Endothelial cell of umbilical vein (primary cell): ENCODE results near the gene TOX2. TPM values are rescaled to one million over a fixed set of nuclear protein-coding genes. Genes with fewer than 3 reads are reported as not detected.

Experiments used
- BruUV-seq: library from RNA; stranded (reverse); fragments of 400-500 nt; replicated peaks from 2 replicates; lab custom pipeline; 2021; lab: Mats Ljungman, UMichigan
- CTCF ChIA-PET: fragments of 300-600, 350-600 bp; sonication (Branson Sonifier 250); formaldehyde crosslinking; loops from one replicate; lab custom pipeline; 2021; ENCODE audit warnings: antibody characterized with exemption, inconsistent platforms; lab: Charles Lee
- POLR2A ChIA-PET: fragments of 300-600, 350-600 bp; sonication (Branson Sonifier 250); formaldehyde crosslinking; loops from one replicate; lab custom pipeline; 2021; ENCODE audit warnings: antibody characterized with exemption, inconsistent platforms; lab: Charles Lee
- DNase-seq: peaks from one replicate; pipeline ENCODE4 v3.0.0-alpha.2; 2011; ENCODE audit warnings: low read depth, low spot score
- FAIRE-seq: peaks from 2 replicates; lab custom pipeline; 2011; peaks lifted over from hg19 to GRCh38; lab: Jason Lieb, UNC
- H2AFZ ChIP-seq: 2 replicates; pipeline ENCODE4 v1.6.0; 2012; ENCODE audit warnings: low read depth, low read length, control low read depth, inconsistent platforms
- H3K27ac ChIP-seq: 2 replicates; pipeline ENCODE4 v1.5.1; 2011; ENCODE audit warnings: low read depth, mild to moderate bottlenecking, control low read depth, low read length, moderate library complexity; ENCODE audit not compliant: insufficient read depth
- H3K27me3 ChIP-seq, 2 experiments: 2 replicates each; pipeline versions ENCODE4 v1.6.0 to v1.6.1; 2011; ENCODE audit warnings: low read length in 2 of 2, mixed read lengths in 1 of 2; ENCODE audit not compliant: control insufficient read depth in 2 of 2, insufficient read depth in 2 of 2
- H3K36me3 ChIP-seq, 2 experiments: 2 replicates in 1 of 2; 3 replicates in 1 of 2; pipeline ENCODE4 v1.5.1; 2011; ENCODE audit warnings: low read length in 2 of 2, mild to moderate bottlenecking in 1 of 2, moderate library complexity in 1 of 2; ENCODE audit not compliant: control insufficient read depth in 2 of 2, insufficient read depth in 2 of 2; ENCODE audit errors: extremely low read depth in 1 of 2
- H3K4me1 ChIP-seq: 3 replicates; pipeline ENCODE4 v1.5.1; 2011; ENCODE audit warnings: mild to moderate bottlenecking, low read length; ENCODE audit not compliant: control insufficient read depth, insufficient read depth; ENCODE audit errors: extremely low read depth
- H3K4me2 ChIP-seq: 2 replicates; pipeline ENCODE4 v1.6.1; 2011; ENCODE audit warnings: low read length, control low read depth, mixed read lengths; ENCODE audit not compliant: insufficient read depth
- H3K4me3 ChIP-seq, 3 experiments: fragments of 200-600 bp in 1 of 3; sonication (generic), shearing (Covaris generic) in 1 of 3; replicated peaks in 1 of 3; 2 replicates each; pipeline ENCODE4 v1.5.1; 2011 to 2016; ENCODE audit warnings: control low read depth in 3 of 3, low read length in 3 of 3, mild to moderate bottlenecking in 2 of 3, inconsistent platforms in 1 of 3, low read depth in 1 of 3, moderate library complexity in 1 of 3; ENCODE audit not compliant: insufficient read depth in 1 of 3
- H3K79me2 ChIP-seq: 2 replicates; pipeline ENCODE4 v1.6.0; 2012; ENCODE audit warnings: low read length, inconsistent platforms; ENCODE audit not compliant: control insufficient read depth, insufficient read depth
- H3K9ac ChIP-seq: replicated peaks from 2 replicates; pipeline ENCODE3; 2011; ENCODE audit warnings: low read length, control low read depth; ENCODE audit not compliant: insufficient read depth; ENCODE audit errors: extremely low read depth
- H3K9me1 ChIP-seq: replicated peaks from 3 replicates; pipeline ENCODE4 v1.6.0; 2011; ENCODE audit warnings: mild to moderate bottlenecking, low read length; ENCODE audit not compliant: control insufficient read depth, insufficient read depth; ENCODE audit errors: extremely low read depth
- H3K9me3 ChIP-seq: replicated peaks from 2 replicates; pipeline ENCODE4 v1.5.1; 2012; ENCODE audit warnings: low read length, inconsistent platforms; ENCODE audit not compliant: control insufficient read depth, insufficient read depth
- H4K20me1 ChIP-seq: replicated peaks from 2 replicates; pipeline ENCODE3; 2011; ENCODE audit warnings: mild to moderate bottlenecking, low read length; ENCODE audit not compliant: control insufficient read depth, insufficient read depth; ENCODE audit errors: extremely low read depth
- CTCF ChIP-seq, 2 donors: IDR thresholded peaks; 1 replicate in 1 of 2; 2 replicates in 1 of 2; pipeline ENCODE4 v1.5.1; 2011; ENCODE audit warnings: low read length in 2 of 2, mild to moderate bottlenecking in 2 of 2, moderate library complexity in 2 of 2, control low read depth in 1 of 2, inconsistent platforms in 1 of 2, low read depth in 1 of 2; ENCODE audit not compliant: insufficient read depth in 1 of 2; ENCODE audit errors: extremely low read depth in 1 of 2
- EZH2 ChIP-seq: IDR thresholded peaks from 2 replicates; pipeline ENCODE4 v1.6.1; 2012; ENCODE audit warnings: borderline replicate concordance, low read depth, mild to moderate bottlenecking, moderate library complexity, low read length, inconsistent platforms; ENCODE audit not compliant: severe bottlenecking
- FOS ChIP-seq: IDR thresholded peaks from 2 replicates; pipeline ENCODE4 v1.6.1; 2011; ENCODE audit warnings: mild to moderate bottlenecking, low read length, moderate library complexity, borderline replicate concordance; ENCODE audit not compliant: insufficient read depth
- GATA2 ChIP-seq: IDR thresholded peaks from 2 replicates; pipeline ENCODE4 v1.7.0; 2011; ENCODE audit warnings: low read depth, mild to moderate bottlenecking, moderate library complexity, mixed read lengths, low read length; ENCODE audit not compliant: insufficient read length, insufficient read depth
- JUN ChIP-seq: IDR thresholded peaks from 2 replicates; pipeline ENCODE4 v1.6.1; 2011; ENCODE audit warnings: borderline replicate concordance, low read depth; ENCODE audit not compliant: insufficient read length, insufficient read depth
- MAX ChIP-seq: IDR thresholded peaks from 2 replicates; pipeline ENCODE4 v1.6.1; 2011; ENCODE audit not compliant: insufficient read depth, insufficient read length
- MYC ChIP-seq: IDR thresholded peaks from one replicate; pipeline ENCODE4 v1.6.1; 2011; ENCODE audit warnings: mild to moderate bottlenecking, low read depth, low read length
- POLR2A ChIP-seq: IDR thresholded peaks from 2 replicates; pipeline ENCODE4 v1.6.1; 2012; ENCODE audit warnings: low read depth, mild to moderate bottlenecking, control low read depth, low read length
- POLR2AphosphoS5 ChIP-seq: IDR thresholded peaks from 2 replicates; pipeline ENCODE4 v1.6.1; 2012; ENCODE audit warnings: low read depth, mild to moderate bottlenecking, control low read depth, low read length, moderate library complexity; ENCODE audit not compliant: insufficient read depth
- dilution Hi-C: fragments of 300-500 bp; cut with MboI; formaldehyde crosslinking; loops from one replicate; pipeline ENCODE4 v1.15.0; 2019; ENCODE audit warnings: low sequenced_read_pairs; ENCODE audit not compliant: extremely low pct_ligation_motif_present
- intact Hi-C: fragments of 100-400 bp; cut with micrococcal nuclease; formaldehyde crosslinking; loops from one replicate; pipeline ENCODE4 v1.10.0; 2022
- polyA plus RNA-seq, 4 experiments: library from polyadenylated mRNA; depleted of rRNA in 3 of 4; stranded (reverse) in 3 of 4; unstranded in 1 of 4; fragments of >200 nt; gene quantifications; 2 replicates each; pipeline versions ENCODE4 v1.2.1 to v1.2.3, GENCODE V29; 2011 to 2012; ENCODE audit warnings: missing spikeins in 1 of 4
- total RNA-seq: library from RNA; stranded (reverse); gene quantifications from 2 replicates; pipeline ENCODE4 v1.2.3, GENCODE V29; 2021

The TOX2 gene
- total and polyA plus RNA-seq, 2 donors (not counting 3 experiments of a cell fraction or from before 2014, with no cell fraction given): 7.0 to 18.6 TPM

- intact Hi-C loops (no loop called here), dilution Hi-C loops (no loop called here)
- no TSS peak for BruUV-seq
- Histone ChIP-seq H3K9me1 (no peaks in the 10 kb centered on the region), H3K4me2 (no peak overlapping the region), H2AFZ (no peak overlapping the region), H3K9me3 (no peaks in the 10 kb centered on the region), H3K27me3 (peaks cover 0 to 1% of the 10 kb centered on the region in 2 experiments), H3K27ac (no peak overlapping the region), H3K79me2 (no peaks in the 10 kb centered on the region), H3K36me3 (no peaks in the 10 kb centered on the region), H3K4me3 (no peak overlapping the region), H3K9ac (no peak overlapping the region), H3K4me1 (no peaks in the 10 kb centered on the region), H4K20me1 (no peaks in the 10 kb centered on the region)
- no peak for TF ChIP-seq MYC
- no peak for TF ChIP-seq POLR2AphosphoS5
- no peak for TF ChIP-seq POLR2A
- POLR2A ChIA-PET: no interaction called here
- peak; percentile 50 for FAIRE-seq
- no peak for DNase-seq
- CTCF ChIA-PET: interaction anchor here (0.6 to 2.0 kb wide), 2 partner anchors 118 to 322 kb away, joined by 3 to 5 read pairs; no protein-coding TSS in a partner anchor
These were observed 114.5 kb downstream of the TOX2 start for GRCh38 chr20:44028868-44029847.

GRCh38 chr20:44029848-44030230, 115.2 kb downstream of the TOX2 start:
- dilution Hi-C loops (no loop called here), intact Hi-C loops (no loop called here)
- no peaks in the 10 kb centered on the region for H4K20me1 ChIP-seq
- H3K4me1 ChIP-seq: no peaks in the 10 kb centered on the region
- no peak overlapping the region for H2AFZ ChIP-seq
- no peak for TF ChIP-seq MYC
- no peak for TF ChIP-seq CTCF (IDR thresholded peaks at IDR 0.05; ENCODE audit: extremely low read depth in 1 of 2, insufficient read depth in 1 of 2, low read depth in 1 of 2, low read length in 2 of 2)
- no peak for TF ChIP-seq MAX
- no peak for TF ChIP-seq EZH2
- TF ChIP-seq POLR2A: no peak
- TF ChIP-seq JUN: no peak
- no peak for TF ChIP-seq POLR2AphosphoS5
- no peak for TF ChIP-seq GATA2
- no peak for TF ChIP-seq FOS
- no peaks in the 10 kb centered on the region for H3K79me2 ChIP-seq
- no peak for DNase-seq
- no peak for FAIRE-seq
- H3K9me1 ChIP-seq: no peaks in the 10 kb centered on the region
- POLR2A ChIA-PET: no interaction called here
- no peak overlapping the region for H3K9ac ChIP-seq
- H3K4me2 ChIP-seq: no peak overlapping the region
- no peaks in the 10 kb centered on the region for H3K9me3 ChIP-seq
- no TSS peak for BruUV-seq
- H3K27me3 ChIP-seq: peaks cover 0 to 1% of the 10 kb centered on the region in 2 experiments
- CTCF ChIA-PET: no interaction called here
- H3K36me3 ChIP-seq: no peaks in the 10 kb centered on the region
- no peak overlapping the region for H3K4me3 ChIP-seq
- no peak overlapping the region for H3K27ac ChIP-seq
